ENCODE data around the gene ZBTB7C.

The ZBTB7C gene

GRCh38 chr18:48034651-48035555, 374.3 kb downstream of the ZBTB7C start:
- POLR2A ChIA-PET = no interaction called here
- DNase-seq (ENCODE audit: extremely low spot score) = no peak
- CTCF ChIA-PET = interaction anchor here (0.8 kb wide), 1 partner anchor 410 kb away, joined by 4 read pairs; no protein-coding TSS in a partner anchor
- TF ChIP-seq CTBP1 (IDR thresholded peaks at IDR 0.05; ENCODE audit: borderline replicate concordance) (no peak), ARNT (IDR thresholded peaks at IDR 0.05) (no peak)

GRCh38 chr18:48033790-48034650, 375.2 kb downstream of the ZBTB7C start:
- ChIA-PET POLR2A (no interaction called here), CTCF (interaction anchor here (0.8 kb wide), 1 partner anchor 411 kb away, joined by 4 read pairs; no protein-coding TSS in a partner anchor)
- TF ChIP-seq SUZ12 (IDR thresholded peaks at IDR 0.05) (no peak), ELF4 (IDR thresholded peaks at IDR 0.05) (no peak), L3MBTL2 (conservative IDR thresholded peaks at IDR 0.05) (no peak), PKNOX1 (IDR thresholded peaks at IDR 0.05) (no peak), BHLHE40 (IDR thresholded peaks at IDR 0.05; ENCODE audit: borderline replicate concordance) (no peak), FOXM1 (IDR thresholded peaks at IDR 0.05; ENCODE audit: borderline replicate concordance) (no peak), FOXK2 (IDR thresholded peaks at IDR 0.05) (no peak)
- DNase-seq (ENCODE audit: extremely low spot score) = no peak

- CTCF ChIA-PET = no interaction called here
- no peak for DNase-seq (ENCODE audit: extremely low spot score)
- TF ChIP-seq ARNT (IDR thresholded peaks at IDR 0.05) (no peak), NFRKB (IDR thresholded peaks at IDR 0.05) (no peak), BHLHE40 (IDR thresholded peaks at IDR 0.05; ENCODE audit: borderline replicate concordance) (no peak), ZNF384 (IDR thresholded peaks at IDR 0.05) (no peak), CTBP1 (IDR thresholded peaks at IDR 0.05; ENCODE audit: borderline replicate concordance) (no peak), HDGF (IDR thresholded peaks at IDR 0.05; ENCODE audit: borderline replicate concordance) (no peak), FOXA1 (IDR thresholded peaks at IDR 0.05) (no peak), L3MBTL2 (conservative IDR thresholded peaks at IDR 0.05) (no peak), FOXM1 (IDR thresholded peaks at IDR 0.05; ENCODE audit: borderline replicate concordance) (no peak), SP1 (IDR thresholded peaks at IDR 0.05) (no peak), TARDBP (IDR thresholded peaks at IDR 0.05) (no peak), PKNOX1 (IDR thresholded peaks at IDR 0.05) (no peak), ELF4 (IDR thresholded peaks at IDR 0.05) (no peak), FOXK2 (IDR thresholded peaks at IDR 0.05) (no peak), SUZ12 (IDR thresholded peaks at IDR 0.05) (no peak), LEF1 (IDR thresholded peaks at IDR 0.05; ENCODE audit: borderline replicate concordance) (no peak)
- POLR2A ChIA-PET = no interaction called here
Measured at GRCh38 chr18:48032876-48033789, 376.1 kb downstream of the ZBTB7C start.

GRCh38 chr18:48031641-48032040, 377.5 kb downstream of the ZBTB7C start:
- TF ChIP-seq CTBP1 (IDR thresholded peaks at IDR 0.05; ENCODE audit: borderline replicate concordance) (no peak), PKNOX1 (IDR thresholded peaks at IDR 0.05) (no peak), TARDBP (IDR thresholded peaks at IDR 0.05) (no peak), NFRKB (IDR thresholded peaks at IDR 0.05) (no peak), LEF1 (IDR thresholded peaks at IDR 0.05; ENCODE audit: borderline replicate concordance) (no peak), FOXM1 (IDR thresholded peaks at IDR 0.05; ENCODE audit: borderline replicate concordance) (no peak), ZNF384 (IDR thresholded peaks at IDR 0.05) (no peak), FOXA1 (IDR thresholded peaks at IDR 0.05) (no peak), FOXK2 (IDR thresholded peaks at IDR 0.05) (no peak), ARNT (IDR thresholded peaks at IDR 0.05) (no peak), ELF4 (IDR thresholded peaks at IDR 0.05) (no peak), SUZ12 (IDR thresholded peaks at IDR 0.05) (no peak), BHLHE40 (IDR thresholded peaks at IDR 0.05; ENCODE audit: borderline replicate concordance) (no peak), SP1 (IDR thresholded peaks at IDR 0.05) (no peak), L3MBTL2 (conservative IDR thresholded peaks at IDR 0.05) (no peak), HDGF (IDR thresholded peaks at IDR 0.05; ENCODE audit: borderline replicate concordance) (no peak)
- CTCF ChIA-PET = interaction anchor here (1.2 kb wide), 1 partner anchor 416 kb away, joined by 3 read pairs; no protein-coding TSS in a partner anchor
- POLR2A ChIA-PET = no interaction called here
- no peak for DNase-seq (ENCODE audit: extremely low spot score)
